Lower lobe of right lung (tissue), 2 donors: ENCODE measurements around the gene ACKR2. TPM values are rescaled to one million over a fixed set of nuclear protein-coding genes. Genes with fewer than 3 reads are reported as not detected.

Experiments used
- ATAC-seq, 2 donors: fragments of 200-7000 bp; cut with Tn5 transposase; one replicate each; pipeline ENCODE4 v1.9.1; 2020 to 2022; ENCODE audit warnings: mild to moderate bottlenecking in 2 of 2, moderate library complexity in 2 of 2
- DNase-seq: peaks from one replicate; pipeline ENCODE4 v3.0.0-alpha.2; 2020
- H3K27ac ChIP-seq: fragments of 200-600 bp; one replicate; pipeline ENCODE4 v1.8.0; 2022
- H3K27me3 ChIP-seq: fragments of 200-600 bp; one replicate; pipeline ENCODE4 v1.8.0; 2022; ENCODE audit warnings: low read depth
- H3K36me3 ChIP-seq: fragments of 200-600 bp; one replicate; pipeline ENCODE4 v1.8.0; 2022; ENCODE audit warnings: mild to moderate bottlenecking
- H3K4me1 ChIP-seq: fragments of 200-600 bp; one replicate; pipeline ENCODE4 v1.8.0; 2022
- H3K4me3 ChIP-seq: fragments of 200-600 bp; one replicate; pipeline ENCODE4 v1.8.0; 2022; ENCODE audit warnings: mild to moderate bottlenecking
- H3K9me3 ChIP-seq: fragments of 200-600 bp; one replicate; pipeline ENCODE4 v1.8.0; 2022
- CTCF ChIP-seq: fragments of 200-600 bp; IDR thresholded peaks from one replicate; pipeline ENCODE4 v1.8.0; 2022; ENCODE audit warnings: antibody characterized with exemption, mild to moderate bottlenecking
- intact Hi-C: fragments of 100-400 bp; cut with DNase I; formaldehyde crosslinking; loops from one replicate; pipeline ENCODE4 v1.11.0; 2022
- total RNA-seq: library from RNA; stranded (reverse); fragmentation: NEBNext Ultra II Directional; extraction: Animal tissue kit (Norgen Biotek cat#: 25700); gene quantifications from one replicate; pipeline ENCODE4 v1.2.1, GENCODE V29; 2021
- donor health status: DM: no; HTN: yes; CAD: no; lungs with severe emphysema.

The ACKR2 gene
- total RNA-seq, 1 donor from 2014 or later: 5.3 TPM

- no peaks in the 10 kb centered on the region for H3K9me3 ChIP-seq
- no peak for TF ChIP-seq CTCF
- no peak overlapping the region for H3K27ac ChIP-seq
- H3K4me3 ChIP-seq: no peak overlapping the region
- no peaks in the 10 kb centered on the region for H3K27me3 ChIP-seq
- H3K4me1 ChIP-seq: no peaks in the 10 kb centered on the region
- no peak for DNase-seq
- no peak for ATAC-seq
- intact Hi-C loops: no loop called here
- no peaks in the 10 kb centered on the region for H3K36me3 ChIP-seq
Observed at GRCh38 chr3:42865256-42865655, 56.0 kb downstream of the ACKR2 start.

- TF ChIP-seq CTCF: no peak
- DNase-seq: no peak
- Histone ChIP-seq H3K4me3 (no peak overlapping the region), H3K27me3 (no peaks in the 10 kb centered on the region), H3K4me1 (peaks cover 7% of the 10 kb centered on the region), H3K27ac (no peak overlapping the region), H3K36me3 (no peaks in the 10 kb centered on the region), H3K9me3 (no peaks in the 10 kb centered on the region)
- intact Hi-C loops: no loop called here
- ATAC-seq: no peak
Observed at GRCh38 chr3:42867138-42867537, 57.9 kb downstream of the ACKR2 start.

- Histone ChIP-seq H3K4me1 (peaks cover 7% of the 10 kb centered on the region), H3K27me3 (no peaks in the 10 kb centered on the region), H3K27ac (no peak overlapping the region), H3K4me3 (no peak overlapping the region), H3K9me3 (no peaks in the 10 kb centered on the region), H3K36me3 (no peaks in the 10 kb centered on the region)
- TF ChIP-seq CTCF: no peak
- DNase-seq (no peak), ATAC-seq (no peak)
- intact Hi-C loops: no loop called here
Observed at GRCh38 chr3:42868841-42869240, 59.6 kb downstream of the ACKR2 start.

GRCh38 chr3:42871592-42872196 lies 62.4 kb downstream of the ACKR2 start:
- ATAC-seq: no peak
- no peak overlapping the region for H3K27ac ChIP-seq
- TF ChIP-seq CTCF: no peak
- H3K27me3 ChIP-seq: no peaks in the 10 kb centered on the region
- H3K4me1 ChIP-seq: peaks cover 7% of the 10 kb centered on the region
- H3K9me3 ChIP-seq: no peaks in the 10 kb centered on the region
- no peak for DNase-seq
- intact Hi-C loops: no loop called here
- no peaks in the 10 kb centered on the region for H3K36me3 ChIP-seq
- no peak overlapping the region for H3K4me3 ChIP-seq

- no peaks in the 10 kb centered on the region for H3K36me3 ChIP-seq
- H3K4me1 ChIP-seq: peaks cover 7% of the 10 kb centered on the region
- no peak for DNase-seq
- intact Hi-C loops: no loop called here
- H3K9me3 ChIP-seq: no peaks in the 10 kb centered on the region
- no peak overlapping the region for H3K27ac ChIP-seq
- H3K4me3 ChIP-seq: no peak overlapping the region
- no peaks in the 10 kb centered on the region for H3K27me3 ChIP-seq
- no peak for ATAC-seq
- TF ChIP-seq CTCF: no peak
Observed at GRCh38 chr3:42872718-42873117, 63.5 kb downstream of the ACKR2 start.
